ENCODE results near the gene ATP5F1A.
"Not testable (repeated sequence)": the region's sequence is repeated elsewhere in the genome, so short reads cannot be mapped to it uniquely, and the experiment has no call there.

ATP5F1A gene

GRCh38 chr18:46104128-46104911, 6.2 kb upstream of the ATP5F1A start, which contains the start of gene HAUS1:
TSS of gene HAUS1 (plus strand) at chr18:46104385. CDS start at chr18:46104412, 27 bp downstream.
- Histone ChIP-seq H3K9me3 (ENCODE audit: insufficient read depth, low read depth, low read length) (no peaks in the 10 kb centered on the region), H3K36me3 (ENCODE audit: insufficient read depth, low read length) (peaks cover 32% of the 10 kb centered on the region), H3K4me3 (ENCODE audit: low read length) (peak within 1 kb of the TSS; percentile 99), H3K4me1 (ENCODE audit: insufficient read depth, low read length) (no peaks in the 10 kb centered on the region), H3K9ac (ENCODE audit: low read depth, low read length) (peak within 1 kb of the TSS; percentile 96), H3K27ac (ENCODE audit: low read depth, low read length) (peak within 1 kb of the TSS; percentile 78), H3K27me3 (ENCODE audit: insufficient read depth, low read length) (no peaks in the 10 kb centered on the region)
- WGBS: under 1% methylated on average over 57 of the region's 57 CpGs

DNA sequence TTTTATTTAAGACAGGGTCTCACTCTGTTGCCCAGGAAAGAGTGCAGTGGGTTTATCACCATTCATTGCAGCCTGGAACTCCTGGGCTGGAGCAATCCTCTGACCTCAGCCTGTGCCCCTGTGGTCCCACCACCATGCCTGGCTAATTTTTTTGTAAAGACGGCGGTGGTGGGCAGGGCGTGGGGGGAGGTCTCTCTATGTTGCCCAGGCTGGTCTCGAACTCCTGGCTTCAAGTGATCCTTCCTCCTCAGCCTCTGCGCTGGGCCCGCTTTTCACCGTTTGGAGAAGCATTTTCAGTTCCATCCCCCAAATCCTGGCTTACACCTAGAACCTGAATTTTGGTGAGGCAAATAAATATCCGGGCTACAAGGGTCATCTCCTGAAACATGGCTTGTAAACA, 1.4 kb upstream of the ATP5F1A start:
- no peaks in the 10 kb centered on the region for H3K27me3 ChIP-seq (ENCODE audit: insufficient read depth, low read length)
- WGBS: 95% methylated on average over 8 of the region's 8 CpGs
- H3K4me3 ChIP-seq (ENCODE audit: low read length): no peak overlapping the region
- H3K9ac ChIP-seq (ENCODE audit: low read depth, low read length): no peak overlapping the region
- H3K9me3 ChIP-seq (ENCODE audit: insufficient read depth, low read depth, low read length): no peaks in the 10 kb centered on the region
- peaks cover 12% of the 10 kb centered on the region for H3K36me3 ChIP-seq (ENCODE audit: insufficient read depth, low read length)
- no peak overlapping the region for H3K27ac ChIP-seq (ENCODE audit: low read depth, low read length)
- H3K4me1 ChIP-seq (ENCODE audit: insufficient read depth, low read length): peaks cover 9% of the 10 kb centered on the region

GRCh38 chr18:46098616-46098933, 479 bp upstream of the ATP5F1A start:
- Histone ChIP-seq H3K27ac (ENCODE audit: low read depth, low read length) (peak overlapping the region; percentile 77), H3K4me3 (ENCODE audit: low read length) (peak overlapping the region; percentile 95), H3K36me3 (ENCODE audit: insufficient read depth, low read length) (peaks cover 21% of the 10 kb centered on the region), H3K9me3 (ENCODE audit: insufficient read depth, low read depth, low read length) (no peaks in the 10 kb centered on the region), H3K9ac (ENCODE audit: low read depth, low read length) (peak overlapping the region; percentile 97), H3K4me1 (ENCODE audit: insufficient read depth, low read length) (peaks cover 9% of the 10 kb centered on the region), H3K27me3 (ENCODE audit: insufficient read depth, low read length) (no peaks in the 10 kb centered on the region)
- 10% methylated on average over 16 of the region's 16 CpGs for WGBS

- WGBS: 1% methylated on average over 8 of the region's 8 CpGs
- no peaks in the 10 kb centered on the region for H3K27me3 ChIP-seq (ENCODE audit: insufficient read depth, low read length)
- H3K36me3 ChIP-seq (ENCODE audit: insufficient read depth, low read length): peaks cover 33% of the 10 kb centered on the region
- H3K4me3 ChIP-seq (ENCODE audit: low read length): peak overlapping the region; percentile 95
- peaks cover 9% of the 10 kb centered on the region for H3K4me1 ChIP-seq (ENCODE audit: insufficient read depth, low read length)
- H3K9me3 ChIP-seq (ENCODE audit: insufficient read depth, low read depth, low read length): no peaks in the 10 kb centered on the region
- peak overlapping the region; percentile 95; the same call in 1 of the 2 replicates for H3K27ac ChIP-seq (ENCODE audit: low read depth, low read length)
- H3K9ac ChIP-seq (ENCODE audit: low read depth, low read length): peak overlapping the region; percentile 97
These were observed 680 bp downstream of the ATP5F1A start for GRCh38 chr18:46097431-46097800.

GRCh38 chr18:46096651-46097300, 1.3 kb downstream of the ATP5F1A start:
- peak overlapping the region; percentile 97; the same call in 1 of the 2 replicates for H3K9ac ChIP-seq (ENCODE audit: low read depth, low read length)
- no peak overlapping the region for H3K27ac ChIP-seq (ENCODE audit: low read depth, low read length)
- peaks cover 9% of the 10 kb centered on the region for H3K4me1 ChIP-seq (ENCODE audit: insufficient read depth, low read length)
- H3K9me3 ChIP-seq (ENCODE audit: insufficient read depth, low read depth, low read length): no peaks in the 10 kb centered on the region
- WGBS: 40% methylated on average over 20 of the region's 22 CpGs
- H3K36me3 ChIP-seq (ENCODE audit: insufficient read depth, low read length): peaks cover 39% of the 10 kb centered on the region
- no peaks in the 10 kb centered on the region for H3K27me3 ChIP-seq (ENCODE audit: insufficient read depth, low read length)
- H3K4me3 ChIP-seq (ENCODE audit: low read length): peak overlapping the region; percentile 95

GRCh38 chr18:46095532-46095931, 2.6 kb downstream of the ATP5F1A start:
- Histone ChIP-seq H3K27ac (ENCODE audit: low read depth, low read length) (no peak overlapping the region), H3K9ac (ENCODE audit: low read depth, low read length) (no peak overlapping the region), H3K36me3 (ENCODE audit: insufficient read depth, low read length) (peaks cover 51% of the 10 kb centered on the region), H3K9me3 (ENCODE audit: insufficient read depth, low read depth, low read length) (no peaks in the 10 kb centered on the region), H3K4me1 (ENCODE audit: insufficient read depth, low read length) (peaks cover 9% of the 10 kb centered on the region), H3K4me3 (ENCODE audit: low read length) (no peak overlapping the region), H3K27me3 (ENCODE audit: insufficient read depth, low read length) (no peaks in the 10 kb centered on the region)
- 95% methylated on average over 9 of the region's 10 CpGs for WGBS

DNA sequence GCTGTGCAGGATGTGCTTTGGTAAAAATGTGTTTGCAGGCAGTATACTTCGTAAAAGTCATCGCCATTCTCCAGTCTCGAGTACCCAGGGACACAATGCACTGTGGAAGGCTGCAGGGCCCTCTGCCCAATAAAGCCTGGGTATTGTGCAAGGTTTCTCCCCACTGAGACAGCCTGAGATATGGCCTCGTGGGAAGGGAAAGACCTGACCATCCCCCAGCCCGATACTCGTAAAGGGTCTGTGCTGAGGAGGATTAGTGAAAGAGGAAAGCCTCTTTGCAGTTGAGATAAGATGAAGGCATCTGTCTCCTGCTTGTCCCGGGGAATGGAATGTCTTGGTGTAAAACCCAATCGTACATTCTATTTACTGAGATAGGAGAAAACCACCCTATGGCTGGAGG, 9.6 kb downstream of the ATP5F1A start:
- not testable (repeated sequence) for H3K27me3 ChIP-seq (ENCODE audit: insufficient read depth, low read length); H3K9ac ChIP-seq (ENCODE audit: low read depth, low read length); H3K4me3 ChIP-seq (ENCODE audit: low read length); H3K27ac ChIP-seq (ENCODE audit: low read depth, low read length); H3K9me3 ChIP-seq (ENCODE audit: insufficient read depth, low read depth, low read length); H3K4me1 ChIP-seq (ENCODE audit: insufficient read depth, low read length)
- WGBS: 91% methylated on average over 8 of the region's 8 CpGs
- H3K36me3 ChIP-seq (ENCODE audit: insufficient read depth, low read length): peaks cover 100% of the 10 kb centered on the region

DNA sequence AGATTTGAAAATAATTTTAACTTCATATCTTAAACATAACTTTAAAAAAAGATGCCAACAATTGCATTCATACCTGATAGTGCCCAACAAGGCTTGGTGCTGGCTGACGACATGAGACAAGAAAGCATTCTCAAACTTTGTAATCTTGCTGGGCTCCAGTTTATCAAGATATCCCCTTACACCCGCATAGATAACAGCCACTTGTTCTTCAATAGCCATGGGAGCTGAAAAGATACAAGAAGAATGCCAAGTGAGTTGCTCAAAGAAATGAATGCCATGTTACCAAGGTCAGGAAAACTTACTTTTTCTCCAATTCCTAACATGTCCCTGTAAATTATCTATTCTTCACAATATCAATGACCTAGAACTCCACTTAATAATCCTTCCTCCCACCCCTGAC, 13.7 kb downstream of the ATP5F1A start:
- 93% methylated on average over 2 of the region's 2 CpGs for WGBS
- Histone ChIP-seq H3K9ac (ENCODE audit: low read depth, low read length) (no peak overlapping the region), H3K4me1 (ENCODE audit: insufficient read depth, low read length) (no peaks in the 10 kb centered on the region), H3K4me3 (ENCODE audit: low read length) (no peak overlapping the region), H3K27me3 (ENCODE audit: insufficient read depth, low read length) (no peaks in the 10 kb centered on the region), H3K36me3 (ENCODE audit: insufficient read depth, low read length) (peaks cover 95% of the 10 kb centered on the region), H3K9me3 (ENCODE audit: insufficient read depth, low read depth, low read length) (no peaks in the 10 kb centered on the region), H3K27ac (ENCODE audit: low read depth, low read length) (no peak overlapping the region)

- no peak overlapping the region for H3K4me3 ChIP-seq (ENCODE audit: low read length)
- no peaks in the 10 kb centered on the region for H3K9me3 ChIP-seq (ENCODE audit: insufficient read depth, low read depth, low read length)
- no peaks in the 10 kb centered on the region for H3K27me3 ChIP-seq (ENCODE audit: insufficient read depth, low read length)
- H3K36me3 ChIP-seq (ENCODE audit: insufficient read depth, low read length): peaks cover 67% of the 10 kb centered on the region
- H3K27ac ChIP-seq (ENCODE audit: low read depth, low read length): no peak overlapping the region
- no peak overlapping the region for H3K9ac ChIP-seq (ENCODE audit: low read depth, low read length)
- H3K4me1 ChIP-seq (ENCODE audit: insufficient read depth, low read length): no peaks in the 10 kb centered on the region
- WGBS: 100% methylated on average over 1 of the region's 1 CpG
These were observed 17.9 kb downstream of the ATP5F1A start for GRCh38 chr18:46080156-46080555.

GRCh38 chr18:46079336-46079735, 18.8 kb downstream of the ATP5F1A start:
- no peak overlapping the region for H3K4me3 ChIP-seq (ENCODE audit: low read length)
- no peaks in the 10 kb centered on the region for H3K27me3 ChIP-seq (ENCODE audit: insufficient read depth, low read length)
- no peak overlapping the region for H3K9ac ChIP-seq (ENCODE audit: low read depth, low read length)
- no peaks in the 10 kb centered on the region for H3K9me3 ChIP-seq (ENCODE audit: insufficient read depth, low read depth, low read length)
- H3K27ac ChIP-seq (ENCODE audit: low read depth, low read length): no peak overlapping the region
- no peaks in the 10 kb centered on the region for H3K4me1 ChIP-seq (ENCODE audit: insufficient read depth, low read length)
- H3K36me3 ChIP-seq (ENCODE audit: insufficient read depth, low read length): peaks cover 58% of the 10 kb centered on the region

GRCh38 chr18:46073474-46074331, 24.4 kb downstream of the ATP5F1A start:
- H3K36me3 ChIP-seq (ENCODE audit: insufficient read depth, low read length): peaks cover 7% of the 10 kb centered on the region; the same call in 1 of the 2 replicates
- no peaks in the 10 kb centered on the region for H3K9me3 ChIP-seq (ENCODE audit: insufficient read depth, low read depth, low read length)
- no peak overlapping the region for H3K4me3 ChIP-seq (ENCODE audit: low read length)
- 33% methylated on average over 9 of the region's 9 CpGs for WGBS
- no peaks in the 10 kb centered on the region for H3K4me1 ChIP-seq (ENCODE audit: insufficient read depth, low read length)
- H3K27me3 ChIP-seq (ENCODE audit: insufficient read depth, low read length): peaks cover 38% of the 10 kb centered on the region
- H3K9ac ChIP-seq (ENCODE audit: low read depth, low read length): no peak overlapping the region
- no peak overlapping the region for H3K27ac ChIP-seq (ENCODE audit: low read depth, low read length)
